Rectal smooth muscle tissue (tissue), 1 donor: ENCODE data around the gene PDLIM7.

ENCODE experiments used
- H3K27ac ChIP-seq: one replicate; pipeline ENCODE4 v1.7.0; 2013; ENCODE audit warnings: low read depth, low read length, inconsistent platforms
- H3K27me3 ChIP-seq: one replicate; pipeline ENCODE4 v1.7.0; 2013; ENCODE audit warnings: low read length; ENCODE audit not compliant: control insufficient read depth, insufficient read depth
- H3K36me3 ChIP-seq: one replicate; pipeline ENCODE4 v1.7.0; 2013; ENCODE audit warnings: low read length; ENCODE audit not compliant: control insufficient read depth, insufficient read depth
- H3K4me1 ChIP-seq: one replicate; pipeline ENCODE4 v1.7.0; 2013; ENCODE audit warnings: low read length; ENCODE audit not compliant: control insufficient read depth, insufficient read depth
- H3K4me3 ChIP-seq: one replicate; pipeline ENCODE4 v1.7.0; 2013; ENCODE audit warnings: low read length
- H3K9ac ChIP-seq: one replicate; pipeline ENCODE4 v1.7.0; 2013; ENCODE audit warnings: low read length

PDLIM7 gene

DNA sequence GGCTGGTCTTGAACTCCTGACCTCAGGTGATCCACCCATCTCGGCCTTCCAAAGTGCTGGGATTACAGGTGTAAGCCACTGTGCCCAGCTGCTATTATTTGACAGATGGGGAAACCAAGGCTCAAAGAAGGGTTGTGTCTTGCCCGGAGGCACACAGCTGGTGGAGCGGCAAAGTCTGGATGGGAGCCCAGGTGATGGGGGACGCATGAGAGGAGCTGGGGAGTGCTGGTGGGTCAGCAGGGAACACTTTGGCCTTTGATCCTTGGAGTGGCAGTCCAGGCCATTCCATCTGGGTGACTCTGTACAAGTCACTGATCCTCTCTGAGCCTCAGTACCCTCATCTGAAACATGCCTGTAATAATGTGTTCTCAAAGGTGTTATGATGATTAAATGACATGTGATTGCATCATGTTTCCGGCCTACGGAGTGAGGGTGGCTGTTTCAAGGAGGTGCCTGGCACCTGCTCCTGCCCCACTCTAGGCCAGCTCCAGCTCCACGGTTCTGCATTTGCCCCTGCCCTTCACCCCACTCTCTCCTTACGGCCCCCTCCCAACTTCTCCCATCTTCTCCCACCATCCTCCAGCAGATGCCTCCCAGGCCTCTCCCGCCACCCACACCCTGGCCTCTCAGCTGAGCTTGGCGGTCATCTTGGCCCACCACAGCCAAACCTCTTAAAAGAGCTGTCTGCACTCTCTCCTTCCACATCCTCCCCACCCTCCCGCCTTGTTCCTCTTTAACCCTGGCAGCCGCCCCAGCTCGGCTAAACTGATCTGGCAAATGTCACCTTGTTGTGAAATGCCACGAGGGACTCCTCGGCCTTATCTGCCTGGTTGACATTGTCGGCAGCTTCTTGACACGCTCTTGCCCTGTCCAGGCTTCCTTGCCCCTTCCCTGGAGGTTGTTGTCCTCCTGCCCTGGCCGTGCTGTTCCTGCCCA, 18.4 kb downstream of the PDLIM7 start:
- H3K9ac ChIP-seq = peak overlapping the region; percentile 42
- H3K4me1 ChIP-seq = peaks cover 36% of the 10 kb centered on the region
- H3K36me3 ChIP-seq = peaks cover 3% of the 10 kb centered on the region
- H3K27me3 ChIP-seq = no peaks in the 10 kb centered on the region
- H3K27ac ChIP-seq = peak overlapping the region; percentile 88
- H3K4me3 ChIP-seq = no peak overlapping the region

DNA sequence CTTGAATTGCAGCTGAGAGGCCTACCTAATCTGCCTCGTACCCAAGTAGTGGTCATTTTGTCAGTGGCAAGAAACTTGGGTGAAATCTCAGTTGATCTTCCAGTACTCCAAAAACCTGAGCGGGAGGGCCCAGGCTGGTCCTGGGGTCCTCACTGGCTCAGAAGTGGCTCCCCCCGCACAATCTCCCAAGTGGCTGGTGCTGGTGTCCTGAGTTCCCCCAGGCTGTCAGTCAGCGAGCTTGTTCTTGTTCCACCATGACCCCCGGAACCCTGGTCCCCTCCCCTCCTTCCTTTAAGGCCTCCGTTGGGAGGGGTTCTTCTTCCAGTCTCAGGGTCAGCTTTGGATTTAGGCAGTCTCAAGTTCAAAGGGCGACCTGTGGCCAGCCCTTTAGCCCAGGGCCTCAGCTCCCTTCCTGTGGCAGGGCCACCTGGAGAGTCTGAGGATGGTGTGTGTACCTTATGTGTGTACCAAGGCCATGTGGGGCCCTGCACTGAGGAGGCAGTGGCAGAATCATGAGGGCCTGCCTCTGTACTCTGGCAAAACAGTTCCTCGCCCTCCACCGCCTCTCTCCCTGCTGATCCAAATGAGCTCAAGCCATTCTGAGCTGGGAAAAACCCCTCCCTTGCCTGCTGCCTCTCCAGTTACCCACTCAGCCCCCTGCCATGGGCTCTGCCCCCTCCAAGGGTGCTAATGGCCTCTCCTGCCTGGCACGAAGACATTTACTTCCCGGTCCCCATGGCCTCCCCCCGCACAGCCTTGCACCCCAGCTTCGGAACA, 19.5 kb downstream of the PDLIM7 start:
- Histone ChIP-seq H3K27me3 (no peaks in the 10 kb centered on the region), H3K27ac (peak overlapping the region; percentile 72), H3K4me1 (peaks cover 27% of the 10 kb centered on the region), H3K9ac (no peak overlapping the region), H3K4me3 (no peak overlapping the region), H3K36me3 (peaks cover 3% of the 10 kb centered on the region)

DNA sequence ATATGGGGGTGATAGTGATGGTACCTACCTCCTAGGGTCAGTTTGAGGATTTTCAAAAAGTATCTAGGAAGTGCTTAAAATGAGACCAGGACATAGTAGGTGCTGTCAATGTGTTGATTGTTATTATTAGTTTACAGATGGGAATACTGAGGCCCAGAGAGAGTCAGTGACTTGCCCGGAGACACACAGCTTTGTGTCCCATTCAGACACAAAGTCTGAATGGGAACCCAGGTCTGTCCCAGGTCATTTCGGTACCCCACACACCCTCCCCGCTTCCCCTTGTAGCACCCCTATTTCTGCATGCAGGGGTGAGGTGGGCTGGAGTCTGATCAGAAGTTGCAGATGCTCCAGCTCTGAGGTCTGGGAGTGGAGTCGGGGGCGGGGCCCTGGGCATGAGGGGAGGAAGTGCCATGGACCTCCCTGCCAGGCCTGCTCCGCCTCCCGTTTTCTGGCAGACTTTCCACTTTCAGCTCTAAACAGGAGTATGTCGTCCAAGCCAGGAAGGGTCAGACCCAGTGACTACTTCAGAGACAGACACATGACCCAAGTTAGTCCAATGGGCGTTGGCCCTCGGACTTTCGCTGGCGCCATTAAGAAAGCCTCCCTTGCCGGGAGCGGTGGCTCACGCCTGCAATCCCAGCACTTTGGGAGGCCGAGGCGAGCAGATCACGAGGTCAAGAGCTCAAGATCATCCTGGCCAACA, 20.7 kb downstream of the PDLIM7 start:
- Histone ChIP-seq H3K9ac (no peak overlapping the region), H3K4me1 (peaks cover 35% of the 10 kb centered on the region), H3K36me3 (peaks cover 1% of the 10 kb centered on the region), H3K4me3 (no peak overlapping the region), H3K27ac (peak overlapping the region; percentile 72), H3K27me3 (no peaks in the 10 kb centered on the region)

DNA sequence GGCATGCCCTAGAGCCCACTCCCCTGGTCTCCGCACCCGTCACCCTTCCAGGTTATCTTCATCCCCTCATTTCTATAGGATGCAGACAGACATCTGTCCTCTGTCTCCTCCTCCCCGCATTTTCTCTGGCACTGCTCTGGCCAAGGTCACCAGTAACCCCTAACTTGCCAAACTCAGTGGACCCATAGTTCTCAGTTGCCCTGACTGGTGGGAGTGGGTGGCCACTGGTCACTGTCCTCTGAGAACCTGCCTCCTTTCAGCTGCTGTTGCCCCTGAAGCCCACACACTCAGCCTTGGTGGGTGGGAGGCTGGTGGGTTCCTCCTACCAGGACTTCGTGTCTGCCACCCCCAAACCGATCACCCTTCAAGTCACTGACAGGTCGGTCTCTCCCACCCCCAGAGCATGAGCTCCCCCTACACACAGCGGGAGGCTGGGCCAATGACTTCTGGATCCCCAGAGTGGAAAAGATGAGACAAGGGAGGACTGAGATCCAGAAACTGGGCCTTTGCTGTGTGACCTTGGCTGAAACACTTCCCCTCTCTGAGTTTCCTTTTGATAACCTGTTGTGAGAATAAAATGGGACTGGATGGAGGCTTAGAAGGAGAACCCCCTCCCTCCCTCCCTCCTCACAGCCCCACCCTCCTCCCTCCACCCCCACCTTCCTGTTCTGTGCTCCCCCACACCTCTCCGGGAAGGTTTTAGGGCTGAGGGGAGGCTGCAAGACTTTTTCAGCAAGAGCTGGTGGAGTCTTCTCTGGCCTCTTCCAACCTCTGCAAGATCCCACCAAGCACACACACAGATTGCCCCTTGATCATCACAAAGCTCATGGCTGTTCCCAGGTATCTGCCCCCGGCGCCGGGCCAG, 21.6 kb downstream of the PDLIM7 start:
- no peak overlapping the region for H3K9ac ChIP-seq
- H3K36me3 ChIP-seq = no peaks in the 10 kb centered on the region
- H3K27me3 ChIP-seq = no peaks in the 10 kb centered on the region
- peaks cover 38% of the 10 kb centered on the region for H3K4me1 ChIP-seq
- no peak overlapping the region for H3K4me3 ChIP-seq
- peak overlapping the region; percentile 72 for H3K27ac ChIP-seq

DNA sequence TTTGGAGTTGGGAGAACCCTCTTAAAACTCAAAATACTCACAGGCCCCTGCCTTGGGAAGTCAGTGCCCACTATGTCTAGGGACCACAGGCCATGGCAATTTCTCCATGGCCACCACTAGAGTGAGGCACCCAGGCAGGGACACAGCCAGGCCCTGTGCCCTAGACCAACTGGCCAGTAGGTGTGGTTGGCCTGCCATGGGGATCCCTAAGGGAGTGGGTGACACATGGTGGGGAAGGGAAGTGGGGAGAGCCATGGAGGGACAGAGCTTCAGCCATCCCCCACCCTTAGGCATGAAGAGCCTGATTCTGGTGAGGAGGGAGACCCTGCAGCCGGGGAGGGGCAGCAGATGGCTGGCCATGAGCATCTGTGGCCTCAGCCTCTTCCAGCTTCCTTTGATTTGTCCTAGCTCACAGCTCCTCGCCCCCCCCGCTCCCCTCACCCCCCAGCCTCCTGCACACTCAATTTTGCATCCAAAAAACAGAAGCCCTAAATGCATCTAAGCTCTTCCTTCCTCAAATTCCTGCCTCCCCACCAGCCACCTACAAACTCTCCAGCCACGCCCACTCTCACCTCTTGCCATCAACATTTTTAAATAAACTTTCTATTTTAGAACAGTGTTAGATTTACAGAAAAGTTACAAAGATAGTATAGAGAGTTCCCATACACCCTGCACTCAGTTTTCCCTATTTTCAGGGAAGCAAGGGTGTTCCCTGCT, 22.4 kb downstream of the PDLIM7 start:
- H3K9ac ChIP-seq = no peak overlapping the region
- H3K4me3 ChIP-seq = no peak overlapping the region
- H3K4me1 ChIP-seq = peaks cover 38% of the 10 kb centered on the region
- peak overlapping the region; percentile 34 for H3K27ac ChIP-seq
- H3K36me3 ChIP-seq = no peaks in the 10 kb centered on the region
- H3K27me3 ChIP-seq = no peaks in the 10 kb centered on the region

DNA sequence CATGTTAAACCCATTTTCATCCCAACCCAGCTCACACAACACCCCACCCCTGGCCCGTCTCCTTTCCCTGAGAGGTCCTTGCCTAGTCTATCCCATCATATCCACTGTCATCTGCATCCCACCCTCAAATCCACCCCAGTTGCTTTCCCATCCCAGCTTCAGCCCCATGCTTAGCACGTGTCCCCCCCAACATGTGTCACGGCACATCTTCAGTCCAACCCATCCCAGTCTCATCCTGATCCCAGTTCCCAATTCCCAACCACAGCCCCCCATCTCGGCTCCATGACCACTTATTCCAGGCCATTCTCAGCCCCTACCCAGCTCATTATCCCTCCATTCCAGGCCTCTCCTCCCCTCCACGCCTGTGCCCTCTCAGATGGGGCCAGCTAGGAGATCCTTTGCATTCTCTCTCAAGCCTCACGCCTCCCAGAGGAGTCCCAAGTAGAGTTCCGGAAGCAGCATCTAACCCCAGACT, 23.4 kb downstream of the PDLIM7 start:
- Histone ChIP-seq H3K27ac (peak overlapping the region; percentile 34), H3K36me3 (no peaks in the 10 kb centered on the region), H3K9ac (no peak overlapping the region), H3K4me1 (peaks cover 31% of the 10 kb centered on the region), H3K27me3 (no peaks in the 10 kb centered on the region), H3K4me3 (no peak overlapping the region)

DNA sequence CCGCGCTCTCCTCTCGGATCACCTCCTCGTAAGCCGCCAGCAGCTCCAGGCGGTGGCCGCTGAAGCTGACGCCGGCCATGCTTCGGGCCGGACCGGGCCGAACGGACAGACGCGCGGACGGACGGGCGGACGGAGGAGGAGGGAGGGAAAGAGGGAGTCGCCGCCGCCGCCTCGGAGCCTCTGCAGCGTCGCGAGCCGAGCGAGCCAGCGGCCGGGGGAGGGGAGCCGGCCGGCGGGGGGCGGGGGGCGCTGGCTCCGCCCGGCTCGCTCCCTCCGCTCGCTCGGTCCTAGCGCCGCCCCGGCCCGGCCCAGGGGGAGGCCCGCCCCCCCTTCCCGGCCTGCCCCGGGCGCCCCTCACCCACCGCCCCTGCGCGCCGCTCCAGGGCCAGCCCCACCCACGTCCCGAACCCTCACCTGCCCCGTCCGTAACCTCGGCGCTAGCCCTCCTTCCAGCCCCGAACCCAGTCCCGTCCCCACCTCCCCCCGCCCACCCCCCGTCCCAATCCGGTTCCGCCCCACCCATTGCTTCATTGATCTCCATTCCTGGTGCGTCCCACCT, 23.9 kb downstream of the PDLIM7 start, which contains the start of gene DBN1:
DBN1 (minus strand) TSS at position 192 of the 559 bp plus-strand sequence; CDS start at position 79, 113 bp downstream.
- peaks cover 27% of the 10 kb centered on the region for H3K4me1 ChIP-seq

DNA sequence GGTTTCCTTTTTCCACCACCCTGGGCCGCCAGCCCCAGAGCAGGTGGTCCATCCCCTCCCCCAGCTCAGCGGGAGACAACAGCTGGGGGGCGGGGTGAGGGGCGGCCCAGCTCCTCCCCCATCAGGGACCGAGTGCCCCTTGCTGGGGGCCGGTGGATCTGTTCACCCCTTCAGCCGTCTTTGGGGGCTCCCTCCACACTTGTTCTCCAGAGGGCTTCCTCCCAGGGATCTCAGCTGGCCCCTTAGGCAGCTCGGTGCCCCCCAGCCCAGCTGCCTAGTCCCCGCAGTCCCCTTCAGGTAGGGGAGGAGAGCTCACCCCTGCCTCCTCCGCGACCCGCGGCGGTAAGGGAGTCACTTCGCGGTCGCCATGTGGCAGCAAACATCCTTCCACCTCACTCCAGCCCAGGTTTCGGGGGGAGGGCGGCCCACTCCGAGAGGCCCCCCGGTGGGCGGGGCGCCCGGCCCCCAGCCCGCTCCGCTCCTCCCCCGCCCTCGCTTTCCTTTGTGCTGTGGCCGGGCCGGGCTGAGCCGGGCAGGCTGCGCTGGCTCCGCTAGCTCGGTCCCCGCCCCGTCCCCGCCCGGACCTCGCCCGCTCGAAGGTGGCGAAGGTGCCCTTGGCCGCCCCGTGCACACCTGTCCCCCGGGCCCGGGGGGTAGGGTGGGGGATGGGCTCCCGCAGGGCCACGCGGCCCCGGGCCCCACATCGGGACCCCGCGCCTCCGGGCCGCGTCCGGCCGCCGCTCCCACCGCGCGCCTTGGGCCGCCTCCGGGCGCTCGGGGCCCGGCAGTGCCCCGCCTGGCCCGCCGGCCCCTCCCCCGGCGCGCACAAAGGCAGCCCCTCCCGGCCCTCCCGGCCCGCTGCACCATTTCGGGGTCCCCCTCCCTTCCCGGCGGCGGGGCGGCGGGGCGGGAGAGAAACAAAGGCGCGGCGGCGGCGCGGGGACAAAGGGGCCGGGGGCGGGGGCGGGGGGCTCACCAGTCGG, 24.7 kb downstream of the PDLIM7 start:
- Histone ChIP-seq H3K27ac (peak overlapping the region; percentile 65), H3K9ac (no peak overlapping the region), H3K27me3 (no peaks in the 10 kb centered on the region), H3K4me3 (peak overlapping the region; percentile 77), H3K4me1 (peaks cover 27% of the 10 kb centered on the region), H3K36me3 (no peaks in the 10 kb centered on the region)

More for the DNA sequence above, 23.9 kb downstream of the PDLIM7 start, which contains the start of gene DBN1:
- Histone ChIP-seq H3K27ac (peak within 1 kb of the TSS; percentile 65), H3K27me3 (no peaks in the 10 kb centered on the region), H3K9ac (no peak within 1 kb of the TSS), H3K36me3 (no peaks in the 10 kb centered on the region), H3K4me3 (peak within 1 kb of the TSS; percentile 77)

DNA sequence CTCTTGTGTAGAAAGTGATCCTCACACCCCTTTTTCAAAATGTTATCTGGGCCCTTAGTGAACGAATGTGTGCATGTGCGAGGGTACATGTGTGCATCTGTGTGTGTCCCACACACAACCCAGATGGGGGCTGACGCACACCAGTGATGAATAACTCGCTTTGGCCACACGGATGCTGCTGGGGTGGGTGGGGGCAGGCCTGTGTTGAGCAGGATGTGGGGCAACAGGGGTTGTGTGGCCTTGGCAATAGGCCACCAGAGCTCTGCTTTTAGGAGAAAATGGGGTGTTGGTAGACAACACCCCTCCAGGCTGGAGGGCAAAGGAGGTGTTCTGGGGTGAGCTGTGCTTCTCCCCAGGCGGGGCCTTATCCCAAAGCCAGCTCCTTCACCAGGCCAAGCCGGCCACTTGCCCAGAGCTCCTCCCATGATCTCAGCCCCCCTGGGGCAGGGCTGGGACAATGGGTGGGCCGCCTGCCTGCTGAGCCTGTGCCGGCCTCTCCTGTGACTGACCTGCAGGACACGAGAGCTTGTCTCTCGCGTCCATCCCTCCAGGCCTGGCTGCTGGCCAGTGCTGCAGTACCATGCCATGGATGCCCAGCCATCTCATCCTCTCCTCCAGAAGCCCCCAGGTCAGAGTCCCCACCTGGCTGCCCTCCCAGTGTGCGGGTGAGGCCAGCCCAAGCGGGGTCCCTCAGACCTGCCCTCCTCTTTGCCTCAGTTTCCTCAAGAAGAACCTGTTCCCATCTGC, 25.6 kb downstream of the PDLIM7 start:
- Histone ChIP-seq H3K27me3 (no peaks in the 10 kb centered on the region), H3K27ac (no peak overlapping the region), H3K36me3 (peaks cover 1% of the 10 kb centered on the region), H3K9ac (no peak overlapping the region), H3K4me1 (peaks cover 27% of the 10 kb centered on the region), H3K4me3 (peak overlapping the region; percentile 77)
